Measurements from ENCODE around the gene BCL10. TPM values are rescaled to one million over a fixed set of nuclear protein-coding genes. Genes with fewer than 3 reads are reported as not detected.

BCL10 gene
- total and polyA plus RNA-seq, 2 of the 4 experiments (the other 2 are of a cell fraction): 15.3 to 30.5 TPM

GRCh38 chr1:85240174-85240601 lies 36.2 kb downstream of the BCL10 start:
- Histone ChIP-seq H2AK9ac (replicated peaks; ENCODE audit: low read depth, low read length, poor library complexity) (no peak overlapping the region), H3K4ac (ENCODE audit: low read depth, low read length) (no peak overlapping the region), H3K56ac (ENCODE audit: extremely low read depth, insufficient read depth, low read length) (no peak overlapping the region), H3K23ac (ENCODE audit: low read depth, low read length) (no peak overlapping the region), H2BK120ac (ENCODE audit: low read depth, low read length) (peak overlapping the region; percentile 2; the same call in 1 of the 2 replicates), H2BK20ac (ENCODE audit: low read depth, low read length) (no peak overlapping the region), H2AK5ac (ENCODE audit: low read depth, low read length) (no peak overlapping the region), H3K14ac (replicated peaks; ENCODE audit: low read depth, low read length) (no peak overlapping the region), H3K9me3 (ENCODE audit: control insufficient read depth, insufficient read depth, low read length) (no peaks in the 10 kb centered on the region), H3K27me3 (ENCODE audit: control insufficient read depth, insufficient read depth, low read length) (peaks cover 2% of the 10 kb centered on the region; the same call in 1 of the 2 replicates), H2BK15ac (ENCODE audit: low read depth, low read length) (0 out of 3 replicates have a peak overlapping the region, but pooled peaks have one; percentile 2), H4K8ac (ENCODE audit: low read depth in 2 of 2, low read length in 2 of 2) (peak overlapping the region; percentile 10 to 22; a peak in 1 of 4 replicates), H3K4me3 (ENCODE audit: insufficient read depth, low read depth, low read length) (no peak overlapping the region), H4K20me1 (ENCODE audit: insufficient read depth, low read length) (no peaks in the 10 kb centered on the region), H2AFZ (replicated peaks; ENCODE audit: low read length, poor library complexity) (no peak overlapping the region), H3K9me1 (ENCODE audit: insufficient read depth, low read length) (no peaks in the 10 kb centered on the region), H3K36me3 (ENCODE audit: control insufficient read depth, insufficient read depth, low read length) (no peaks in the 10 kb centered on the region), H3K9ac (ENCODE audit: low read depth, low read length) (no peak overlapping the region), H3K18ac (ENCODE audit: low read depth, low read length) (peak overlapping the region; percentile 73), H3K4me2 (ENCODE audit: low read depth, low read length) (no peak overlapping the region), H3K4me1 (ENCODE audit: control insufficient read depth, insufficient read depth, low read length) (peaks cover 22% of the 10 kb centered on the region), H4K91ac (ENCODE audit: insufficient read depth, low read depth, low read length) (no peak overlapping the region), H2BK5ac (ENCODE audit: low read depth, low read length, poor library complexity, severe bottlenecking) (peak overlapping the region; percentile 11), H3K79me1 (ENCODE audit: low read depth in 1 of 2, low read length in 2 of 2) (no peaks in the 10 kb centered on the region), H4K5ac (ENCODE audit: low read depth, low read length) (peak overlapping the region; percentile 78), H3K27ac (ENCODE audit: insufficient read depth, low read length) (peak overlapping the region; percentile 37; the same call in 1 of the 2 replicates)
- CTCF ChIA-PET: interaction anchor here (0.5 to 1.5 kb wide), 4 partner anchors 17 to 498 kb away, joined by 3 to 7 read pairs (median 5); no protein-coding TSS in a partner anchor
- TF ChIP-seq RAD21 (IDR thresholded peaks at IDR 0.05; ENCODE audit: low read length) (peak; percentile 28), CTCF (conservative IDR thresholded peaks at IDR 0.05; ENCODE audit: low read depth, low read length) (peak; percentile 25)
- TF ChIP-seq, protein P1, sequence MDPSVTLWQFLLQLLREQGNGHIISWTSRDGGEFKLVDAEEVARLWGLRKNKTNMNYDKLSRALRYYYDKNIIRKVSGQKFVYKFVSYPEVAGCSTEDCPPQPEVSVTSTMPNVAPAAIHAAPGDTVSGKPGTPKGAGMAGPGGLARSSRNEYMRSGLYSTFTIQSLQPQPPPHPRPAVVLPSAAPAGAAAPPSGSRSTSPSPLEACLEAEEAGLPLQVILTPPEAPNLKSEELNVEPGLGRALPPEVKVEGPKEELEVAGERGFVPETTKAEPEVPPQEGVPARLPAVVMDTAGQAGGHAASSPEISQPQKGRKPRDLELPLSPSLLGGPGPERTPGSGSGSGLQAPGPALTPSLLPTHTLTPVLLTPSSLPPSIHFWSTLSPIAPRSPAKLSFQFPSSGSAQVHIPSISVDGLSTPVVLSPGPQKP (IDR thresholded peaks at IDR 0.05; ENCODE audit: borderline replicate concordance, low read depth, low read length): no peak
- no CpG with 5 or more reads among the region's 1 CpG for WGBS, 2 experiments (ENCODE audit: extremely low coverage in 2 of 2, insufficient read length in 1 of 2)
- dilution Hi-C loops (cut with HindIII; ENCODE audit: low sequenced_read_pairs, unreplicated experiment) (no loop called here), intact Hi-C loops (cut with micrococcal nuclease) (no loop called here), in situ Hi-C loops (cut with MboI; ENCODE audit: low sequenced_read_pairs) (loop anchor here (5.0 kb wide), 1 partner anchor 118 kb away; no protein-coding TSS in a partner anchor)
- DNase-seq (peak; percentile 18), ATAC-seq (ENCODE audit: low read depth) (peak; percentile 68)
- POLR2A ChIA-PET (ENCODE audit: unreplicated experiment): no interaction called here
- BruUV-seq (replicated peaks): no TSS peak

All from IMR-90 (cell line).